ENCODE data around the gene CUL3. TPM values are rescaled to one million over a fixed set of nuclear protein-coding genes. Genes with fewer than 3 reads are reported as not detected.

CUL3 gene
- total and polyA plus RNA-seq, 2 experiments from 2014 or later = 66.4 to 79.0 TPM

- peaks cover 63% of the 10 kb centered on the region for H4K20me1 ChIP-seq (ENCODE audit: insufficient read depth, poor library complexity, severe bottlenecking)
- no peak overlapping the region for H2AFZ ChIP-seq
- H3K27ac ChIP-seq = no peak overlapping the region
- H3K9me3 ChIP-seq (ENCODE audit: low read depth) = no peaks in the 10 kb centered on the region
- H3K27me3 ChIP-seq = no peaks in the 10 kb centered on the region
- DNase-seq (ENCODE audit: low spot score) = no peak
- H3K36me3 ChIP-seq (replicated peaks; ENCODE audit: insufficient read depth, low read depth) = no peaks in the 10 kb centered on the region
- no peaks in the 10 kb centered on the region for H3K4me1 ChIP-seq (ENCODE audit: insufficient read depth)
- peaks cover 99% of the 10 kb centered on the region for H3K79me2 ChIP-seq
- no peak overlapping the region for H3K4me2 ChIP-seq
- 95% methylated on average over 2 of the region's 2 CpGs for WGBS (ENCODE audit: low lambda C conversion rate, missing lambda C conversion rate)
- TF ChIP-seq EZH2phosphoT487 (IDR thresholded peaks at IDR 0.05; ENCODE audit: low read depth, severe bottlenecking, unreplicated experiment) (no peak), EZH2 (IDR thresholded peaks at IDR 0.05; ENCODE audit: borderline replicate concordance) (no peak)
- TF ChIP-seq, protein P1, sequence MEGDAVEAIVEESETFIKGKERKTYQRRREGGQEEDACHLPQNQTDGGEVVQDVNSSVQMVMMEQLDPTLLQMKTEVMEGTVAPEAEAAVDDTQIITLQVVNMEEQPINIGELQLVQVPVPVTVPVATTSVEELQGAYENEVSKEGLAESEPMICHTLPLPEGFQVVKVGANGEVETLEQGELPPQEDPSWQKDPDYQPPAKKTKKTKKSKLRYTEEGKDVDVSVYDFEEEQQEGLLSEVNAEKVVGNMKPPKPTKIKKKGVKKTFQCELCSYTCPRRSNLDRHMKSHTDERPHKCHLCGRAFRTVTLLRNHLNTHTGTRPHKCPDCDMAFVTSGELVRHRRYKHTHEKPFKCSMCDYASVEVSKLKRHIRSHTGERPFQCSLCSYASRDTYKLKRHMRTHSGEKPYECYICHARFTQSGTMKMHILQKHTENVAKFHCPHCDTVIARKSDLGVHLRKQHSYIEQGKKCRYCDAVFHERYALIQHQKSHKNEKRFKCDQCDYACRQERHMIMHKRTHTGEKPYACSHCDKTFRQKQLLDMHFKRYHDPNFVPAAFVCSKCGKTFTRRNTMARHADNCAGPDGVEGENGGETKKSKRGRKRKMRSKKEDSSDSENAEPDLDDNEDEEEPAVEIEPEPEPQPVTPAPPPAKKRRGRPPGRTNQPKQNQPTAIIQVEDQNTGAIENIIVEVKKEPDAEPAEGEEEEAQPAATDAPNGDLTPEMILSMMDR (IDR thresholded peaks at IDR 0.05; ENCODE audit: poor library complexity) = no peak
- no peak overlapping the region for H3K4me3 ChIP-seq
- no peaks in the 10 kb centered on the region for H3K9me2 ChIP-seq (replicated peaks; ENCODE audit: insufficient read depth)
Observed at GRCh38 chr2:224552771-224553170, 32.4 kb downstream of the CUL3 start.

DNA sequence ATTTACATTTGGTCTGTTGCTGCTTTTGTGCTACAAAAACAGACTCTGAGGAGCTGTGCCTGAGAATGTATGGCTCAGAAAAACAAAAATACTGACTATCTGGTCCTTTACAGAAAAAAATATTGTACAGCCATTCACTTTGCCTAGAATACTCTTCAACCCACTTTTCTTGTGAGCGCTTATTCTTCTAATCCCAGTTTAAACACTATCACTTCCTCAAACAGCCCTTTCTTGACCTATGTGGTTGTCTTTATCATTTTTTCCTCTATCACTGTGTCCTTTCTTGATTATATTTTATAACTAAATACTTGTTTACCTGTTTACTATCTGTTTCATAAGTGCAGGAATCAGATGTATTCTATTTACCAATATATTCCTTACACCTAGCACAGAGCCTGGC, 33.5 kb downstream of the CUL3 start:
- no peak overlapping the region for H2AFZ ChIP-seq
- DNase-seq (ENCODE audit: low spot score) = no peak
- no peak overlapping the region for H3K4me2 ChIP-seq
- H3K27ac ChIP-seq = no peak overlapping the region
- H3K4me1 ChIP-seq (ENCODE audit: insufficient read depth) = no peaks in the 10 kb centered on the region
- H3K79me2 ChIP-seq = peaks cover 99% of the 10 kb centered on the region
- TF ChIP-seq, protein P1 (IDR thresholded peaks at IDR 0.05; ENCODE audit: poor library complexity) = no peak
- TF ChIP-seq EZH2 (IDR thresholded peaks at IDR 0.05; ENCODE audit: borderline replicate concordance) = no peak
- no peak for TF ChIP-seq EZH2phosphoT487 (IDR thresholded peaks at IDR 0.05; ENCODE audit: low read depth, severe bottlenecking, unreplicated experiment)
- no peak overlapping the region for H3K4me3 ChIP-seq
- no peaks in the 10 kb centered on the region for H3K9me2 ChIP-seq (replicated peaks; ENCODE audit: insufficient read depth)
- H3K27me3 ChIP-seq = no peaks in the 10 kb centered on the region
- H4K20me1 ChIP-seq (ENCODE audit: insufficient read depth, poor library complexity, severe bottlenecking) = peaks cover 65% of the 10 kb centered on the region
- no peaks in the 10 kb centered on the region for H3K9me3 ChIP-seq (ENCODE audit: low read depth)
- whole genome bisulfite sequencing (ENCODE audit: low lambda C conversion rate, missing lambda C conversion rate) = 81% methylated on average over 1 of the region's 1 CpG
- H3K36me3 ChIP-seq (replicated peaks; ENCODE audit: insufficient read depth, low read depth) = no peaks in the 10 kb centered on the region

- Histone ChIP-seq H3K9me2 (replicated peaks; ENCODE audit: insufficient read depth) (no peaks in the 10 kb centered on the region), H3K27ac (no peak overlapping the region), H3K4me3 (no peak overlapping the region), H3K79me2 (peaks cover 99% of the 10 kb centered on the region), H4K20me1 (ENCODE audit: insufficient read depth, poor library complexity, severe bottlenecking) (peaks cover 60% of the 10 kb centered on the region), H3K36me3 (replicated peaks; ENCODE audit: insufficient read depth, low read depth) (no peaks in the 10 kb centered on the region), H3K9me3 (ENCODE audit: low read depth) (no peaks in the 10 kb centered on the region), H3K27me3 (no peaks in the 10 kb centered on the region), H3K4me1 (ENCODE audit: insufficient read depth) (no peaks in the 10 kb centered on the region), H2AFZ (no peak overlapping the region), H3K4me2 (no peak overlapping the region)
- DNase-seq (ENCODE audit: low spot score) = no peak
- TF ChIP-seq EZH2phosphoT487 (IDR thresholded peaks at IDR 0.05; ENCODE audit: low read depth, severe bottlenecking, unreplicated experiment) (no peak), EZH2 (IDR thresholded peaks at IDR 0.05; ENCODE audit: borderline replicate concordance) (no peak)
- TF ChIP-seq, protein P1 (IDR thresholded peaks at IDR 0.05; ENCODE audit: poor library complexity) = no peak
- 96% methylated on average over 1 of the region's 1 CpG for WGBS (ENCODE audit: low lambda C conversion rate, missing lambda C conversion rate)
Observed at GRCh38 chr2:224546926-224547325, 38.2 kb downstream of the CUL3 start.

Measured in hepatocyte (in vitro differentiated cells).